Liver (tissue), 9 donors: Measurements from ENCODE around the gene TUBGCP5. TPM values are rescaled to one million over a fixed set of nuclear protein-coding genes. Genes with fewer than 3 reads are reported as not detected.

Source experiments
- DNase-seq: peaks from one replicate; pipeline ENCODE4 v3.0.0-alpha.2; 2017; ENCODE audit warnings: low spot score
- H3K27ac ChIP-seq, 2 donors: one replicate each; pipeline ENCODE4 v1.7.0; 2013; ENCODE audit warnings: inconsistent platforms in 2 of 2, low read length in 2 of 2, control low read depth in 1 of 2, low read depth in 1 of 2, mild to moderate bottlenecking in 1 of 2
- H3K27me3 ChIP-seq, 4 donors: one replicate each; pipeline versions ENCODE4 v1.6.1 to v1.7.0; 2013; ENCODE audit warnings: low read length in 3 of 4, inconsistent platforms in 1 of 4, mild to moderate bottlenecking in 1 of 4, moderate library complexity in 1 of 4; ENCODE audit not compliant: control insufficient read depth in 4 of 4, insufficient read depth in 4 of 4
- H3K36me3 ChIP-seq, 4 donors: one replicate each; pipeline versions ENCODE4 v1.6.1 to v1.7.0; 2013; ENCODE audit warnings: low read length in 3 of 4, mild to moderate bottlenecking in 3 of 4, low read depth in 1 of 4, moderate library complexity in 1 of 4; ENCODE audit not compliant: control insufficient read depth in 4 of 4, insufficient read depth in 3 of 4
- H3K4me1 ChIP-seq, 4 donors: one replicate each; pipeline versions ENCODE4 v1.6.1 to v1.7.0; 2013; ENCODE audit warnings: low read length in 3 of 4, mild to moderate bottlenecking in 3 of 4, moderate library complexity in 1 of 4; ENCODE audit not compliant: control insufficient read depth in 4 of 4, insufficient read depth in 4 of 4
- H3K4me3 ChIP-seq, 3 donors: one replicate each; pipeline versions ENCODE4 v1.6.1 to v1.7.0; 2013; ENCODE audit warnings: low read length in 3 of 3, control low read depth in 1 of 3, low read depth in 1 of 3, mild to moderate bottlenecking in 1 of 3
- H3K9ac ChIP-seq, 2 donors: one replicate each; pipeline ENCODE4 v1.7.0; 2013; ENCODE audit warnings: low read length in 2 of 2, mild to moderate bottlenecking in 2 of 2, moderate library complexity in 2 of 2, control low read depth in 1 of 2, low read depth in 1 of 2
- H3K9me3 ChIP-seq, 4 donors: one replicate each; pipeline versions ENCODE4 v1.6.1 to v1.7.0; 2013; ENCODE audit warnings: low read length in 3 of 4; ENCODE audit not compliant: control insufficient read depth in 4 of 4
- ATF3 ChIP-seq: IDR thresholded peaks from 2 replicates; pipeline ENCODE4 v1.6.1; 2016; ENCODE audit warnings: antibody characterized with exemption
- CTCF ChIP-seq: fragments of 150-350 bp; IDR thresholded peaks from 2 replicates; pipeline ENCODE4 v1.5.1; 2017; ENCODE audit warnings: improper control_type of control experiment, low read depth, low read length; ENCODE audit not compliant: missing input control
- EGR1 ChIP-seq, 2 donors: IDR thresholded peaks; 2 replicates each; pipeline ENCODE4 v1.6.1; 2016 to 2018; ENCODE audit warnings: antibody characterized with exemption in 2 of 2, low read depth in 2 of 2
- FOXA2 ChIP-seq: IDR thresholded peaks from 2 replicates; pipeline ENCODE4 v1.6.1; 2016; ENCODE audit warnings: antibody characterized with exemption
- GABPA ChIP-seq, 2 donors: IDR thresholded peaks in 1 of 2; conservative IDR thresholded peaks in 1 of 2; 2 replicates each; pipeline ENCODE4 v1.6.1; 2016; ENCODE audit warnings: antibody characterized with exemption in 2 of 2, mild to moderate bottlenecking in 1 of 2, moderate library complexity in 1 of 2
- HNF4A ChIP-seq, 2 donors: conservative IDR thresholded peaks; 2 replicates each; pipeline ENCODE4 v1.6.1; 2016; ENCODE audit warnings: antibody characterized with exemption in 2 of 2, mild to moderate bottlenecking in 2 of 2
- NR2F2 ChIP-seq: IDR thresholded peaks from 2 replicates; pipeline ENCODE4 v1.6.1; 2016; ENCODE audit warnings: antibody characterized with exemption
- RAD21 ChIP-seq, 2 donors: IDR thresholded peaks; 2 replicates each; pipeline ENCODE4 v1.6.1; 2016; ENCODE audit warnings: antibody characterized with exemption in 2 of 2, mild to moderate bottlenecking in 2 of 2
- TAF1 ChIP-seq: conservative IDR thresholded peaks from 2 replicates; pipeline ENCODE4 v1.6.1; 2016; ENCODE audit warnings: antibody characterized with exemption, mild to moderate bottlenecking
- YY1 ChIP-seq: IDR thresholded peaks from 2 replicates; pipeline ENCODE4 v1.6.1; 2016; ENCODE audit warnings: antibody characterized with exemption, mild to moderate bottlenecking
- ZBTB33 ChIP-seq: IDR thresholded peaks from 2 replicates; pipeline ENCODE4 v1.6.1; 2016; ENCODE audit warnings: antibody characterized with exemption
- WGBS: extraction: QIAGEN DNeasy Blood & Tissue Kit; methylation state at CpG from one replicate; pipeline ENCODE4 v1.1.7; 2013; 5-methylcytosine and 5-hydroxymethylcytosine counted together
- polyA plus RNA-seq, 2 donors: library from polyadenylated mRNA; stranded (reverse) in 1 of 2; unstranded in 1 of 2; fragments of 200-250 nt in 1 of 2; fragments of >200 nt in 1 of 2; fragmentation: Nextera tagmentation in 1 of 2; extraction: Ambion mirVana in 1 of 2; gene quantifications; one replicate each; pipeline versions ENCODE4 v1.2.1 to v1.2.3, GENCODE V29; 2013 to 2015
- total RNA-seq, 2 donors: library from RNA; depleted of rRNA; stranded (reverse); fragments of >200 nt; gene quantifications; one replicate each; pipeline ENCODE4 v1.2.3, GENCODE V29; 2014
- TF ChIP-seq, protein P1 (sequence below): IDR thresholded peaks from 2 replicates; pipeline ENCODE4 v1.6.1; 2016; ENCODE audit warnings: antibody characterized with exemption
- TF ChIP-seq, protein P2 (sequence below): IDR thresholded peaks from 2 replicates; pipeline ENCODE4 v1.6.1; 2016; ENCODE audit warnings: antibody characterized with exemption, mild to moderate bottlenecking
- donor health status: healthy.
- donor health status: healthy.
- donor health status: healthy.
- donor health status: healthy.
- donor health status: healthy.

Gene TUBGCP5
- total and polyA plus RNA-seq, 4 donors, result 5.5 to 17.3 (median 7.4) TPM

DNA sequence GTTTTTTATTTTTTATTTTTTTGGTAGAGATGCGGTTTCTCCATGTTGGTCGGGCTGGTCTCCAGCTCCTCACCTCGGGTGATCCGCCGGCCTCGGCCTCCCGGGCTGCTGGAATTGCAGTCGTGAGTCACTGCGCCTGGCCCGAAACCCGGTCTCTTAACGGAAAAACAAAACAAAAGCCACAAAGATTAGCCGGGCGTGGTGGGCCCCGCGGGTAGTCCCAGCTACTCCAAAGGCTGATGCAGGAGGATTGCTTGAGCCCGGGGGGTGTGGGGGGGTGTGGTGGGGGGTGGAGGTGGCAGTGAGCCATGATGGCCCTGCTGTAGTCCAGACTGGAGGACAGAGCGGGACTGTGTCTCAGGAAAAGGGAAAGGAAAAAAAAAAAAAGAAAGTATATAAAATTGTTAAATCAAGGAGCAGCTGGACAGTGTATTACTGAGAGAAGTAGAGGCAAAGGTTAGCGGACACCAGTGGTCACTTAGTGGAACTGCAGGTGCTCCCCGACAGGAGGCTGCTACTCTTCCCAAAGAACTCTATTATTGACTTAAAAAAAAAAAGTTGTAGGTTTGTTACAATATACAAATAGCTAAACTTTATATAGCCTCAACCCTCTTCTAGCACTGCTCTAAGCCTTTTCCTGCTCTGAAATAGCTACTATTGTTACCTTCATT is 30.3 kb upstream of the TUBGCP5 start:
- Histone ChIP-seq H3K27me3 (no peaks in the 10 kb centered on the region), H3K9ac (no peak overlapping the region), H3K36me3 (no peaks in the 10 kb centered on the region), H3K9me3 (peaks cover 0 to 2% (median 0%) of the 10 kb centered on the region in 4 donors), H3K4me3 (no peak overlapping the region), H3K27ac (no peak overlapping the region), H3K4me1 (no peaks in the 10 kb centered on the region)
- DNase-seq, result no peak
- whole genome bisulfite sequencing, result 92% methylated on average over 20 of the region's 20 CpGs
- TF ChIP-seq FOXA2 (no peak), YY1 (no peak), HNF4A (conservative IDR thresholded peaks at IDR 0.05) (no peak), ATF3 (no peak), GABPA (IDR thresholded peaks at IDR 0.05 in 1 of 2, conservative IDR thresholded peaks at IDR 0.05 in 1 of 2) (no peak), EGR1 (IDR thresholded peaks at IDR 0.05; ENCODE audit: low read depth in 2 of 2) (no peak), TAF1 (no peak), RAD21 (IDR thresholded peaks at IDR 0.05) (no peak), ZBTB33 (no peak), NR2F2 (no peak), CTCF (no peak)
- TF ChIP-seq, protein P1, sequence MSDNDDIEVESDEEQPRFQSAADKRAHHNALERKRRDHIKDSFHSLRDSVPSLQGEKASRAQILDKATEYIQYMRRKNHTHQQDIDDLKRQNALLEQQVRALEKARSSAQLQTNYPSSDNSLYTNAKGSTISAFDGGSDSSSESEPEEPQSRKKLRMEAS, result no peak
- TF ChIP-seq, protein P2, sequence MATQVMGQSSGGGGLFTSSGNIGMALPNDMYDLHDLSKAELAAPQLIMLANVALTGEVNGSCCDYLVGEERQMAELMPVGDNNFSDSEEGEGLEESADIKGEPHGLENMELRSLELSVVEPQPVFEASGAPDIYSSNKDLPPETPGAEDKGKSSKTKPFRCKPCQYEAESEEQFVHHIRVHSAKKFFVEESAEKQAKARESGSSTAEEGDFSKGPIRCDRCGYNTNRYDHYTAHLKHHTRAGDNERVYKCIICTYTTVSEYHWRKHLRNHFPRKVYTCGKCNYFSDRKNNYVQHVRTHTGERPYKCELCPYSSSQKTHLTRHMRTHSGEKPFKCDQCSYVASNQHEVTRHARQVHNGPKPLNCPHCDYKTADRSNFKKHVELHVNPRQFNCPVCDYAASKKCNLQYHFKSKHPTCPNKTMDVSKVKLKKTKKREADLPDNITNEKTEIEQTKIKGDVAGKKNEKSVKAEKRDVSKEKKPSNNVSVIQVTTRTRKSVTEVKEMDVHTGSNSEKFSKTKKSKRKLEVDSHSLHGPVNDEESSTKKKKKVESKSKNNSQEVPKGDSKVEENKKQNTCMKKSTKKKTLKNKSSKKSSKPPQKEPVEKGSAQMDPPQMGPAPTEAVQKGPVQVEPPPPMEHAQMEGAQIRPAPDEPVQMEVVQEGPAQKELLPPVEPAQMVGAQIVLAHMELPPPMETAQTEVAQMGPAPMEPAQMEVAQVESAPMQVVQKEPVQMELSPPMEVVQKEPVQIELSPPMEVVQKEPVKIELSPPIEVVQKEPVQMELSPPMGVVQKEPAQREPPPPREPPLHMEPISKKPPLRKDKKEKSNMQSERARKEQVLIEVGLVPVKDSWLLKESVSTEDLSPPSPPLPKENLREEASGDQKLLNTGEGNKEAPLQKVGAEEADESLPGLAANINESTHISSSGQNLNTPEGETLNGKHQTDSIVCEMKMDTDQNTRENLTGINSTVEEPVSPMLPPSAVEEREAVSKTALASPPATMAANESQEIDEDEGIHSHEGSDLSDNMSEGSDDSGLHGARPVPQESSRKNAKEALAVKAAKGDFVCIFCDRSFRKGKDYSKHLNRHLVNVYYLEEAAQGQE, result no peak

- Histone ChIP-seq H3K9ac (no peak overlapping the region), H3K4me3 (no peak overlapping the region), H3K27me3 (no peaks in the 10 kb centered on the region), H3K4me1 (no peaks in the 10 kb centered on the region), H3K9me3 (peaks cover 0 to 2% (median 0%) of the 10 kb centered on the region in 4 donors), H3K27ac (no peak overlapping the region), H3K36me3 (no peaks in the 10 kb centered on the region)
- WGBS, result 95% methylated on average over 15 of the region's 15 CpGs
- TF ChIP-seq, protein P2, result no peak
- TF ChIP-seq HNF4A (conservative IDR thresholded peaks at IDR 0.05), result no peak
- TF ChIP-seq, protein P1, result no peak
- TF ChIP-seq TAF1, result no peak
- TF ChIP-seq FOXA2, result no peak
- DNase-seq, result no peak
Measured at GRCh38 chr15:23067416-23067815, 28.0 kb upstream of the TUBGCP5 start.
